SKM-1 (cell line): Measurements from ENCODE around the gene ERN2.
"Not testable (repeated sequence)": the region's sequence is repeated elsewhere in the genome, so short reads cannot be mapped to it uniquely, and the experiment has no call there.

Source experiments
- DNase-seq: peaks from one replicate; lab custom pipeline; 2025; ENCODE audit not compliant: unreplicated experiment; lab: John Stamatoyannopoulos, UW

The ERN2 gene

DNA sequence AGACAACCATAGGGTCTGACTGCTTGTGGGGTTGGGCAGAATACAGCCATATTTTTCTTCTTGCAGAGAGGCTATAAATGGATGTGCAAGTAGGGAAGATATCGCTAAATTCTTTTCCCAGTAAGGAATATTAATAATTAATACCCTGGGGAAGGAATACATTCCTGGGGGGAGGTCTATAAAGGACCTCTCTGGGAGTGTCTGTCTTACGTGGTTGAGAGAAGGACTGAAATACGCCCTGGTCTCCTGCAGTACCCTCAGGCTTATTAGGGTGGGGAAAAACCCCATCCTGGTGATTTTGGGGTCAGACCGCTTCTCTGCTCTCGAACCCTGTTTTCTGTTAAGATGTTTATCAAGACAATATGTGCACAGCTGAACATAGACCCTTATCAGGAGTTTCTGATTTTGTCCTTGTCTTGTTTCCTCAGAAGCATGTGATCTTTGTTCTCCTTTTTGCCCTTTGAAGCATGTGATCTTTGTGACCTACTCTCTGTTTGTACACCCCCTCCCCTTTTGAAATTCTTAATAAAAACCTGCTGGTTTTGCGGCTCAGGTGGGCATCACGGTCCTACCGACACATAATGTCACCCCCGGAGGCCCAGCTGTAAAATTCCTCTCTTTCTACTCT lies 9.7 kb upstream of the ERN2 start:
- not testable (repeated sequence) for DNase-seq

DNA sequence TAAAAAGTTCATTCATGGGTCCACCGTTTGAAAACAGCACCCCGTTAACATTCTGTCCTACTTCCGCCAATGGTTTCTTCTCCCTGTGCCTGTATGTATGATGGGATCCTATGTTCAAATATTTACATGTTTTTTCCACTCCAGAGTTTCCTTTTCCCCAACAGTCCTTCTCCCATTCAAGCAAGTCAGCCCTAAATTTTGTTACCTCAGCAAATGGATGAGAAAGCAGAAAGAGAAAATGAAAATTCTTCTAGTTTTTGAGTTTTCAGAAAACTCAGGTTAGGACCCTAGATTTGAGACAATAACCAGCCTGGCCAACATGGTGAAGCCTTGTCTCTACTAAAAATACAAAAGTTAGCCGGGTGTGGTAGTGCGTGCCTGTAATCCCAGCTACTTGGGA lies 3.5 kb upstream of the ERN2 start:
- no peak for DNase-seq

DNA sequence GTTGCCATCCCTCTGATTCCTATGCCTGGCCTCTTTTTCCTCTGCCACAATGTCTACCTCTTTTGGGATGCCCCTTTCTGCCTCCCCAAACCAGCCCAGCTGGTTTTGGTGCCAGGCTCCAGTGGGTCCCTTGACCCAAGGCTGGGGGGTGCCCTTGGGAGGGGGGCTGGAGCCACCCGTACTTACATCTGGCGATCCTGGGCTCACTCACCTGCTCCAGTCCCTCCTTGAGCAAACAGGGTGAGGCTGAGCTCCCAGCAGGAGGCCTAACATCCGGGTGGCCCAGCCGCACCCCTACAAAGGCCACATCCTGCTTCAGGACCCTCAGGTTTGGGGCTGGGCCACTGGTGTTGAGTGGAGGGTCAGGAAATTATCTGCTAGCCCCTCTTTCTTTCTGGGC lies 1.2 kb downstream of the ERN2 start:
- no peak for DNase-seq

DNA sequence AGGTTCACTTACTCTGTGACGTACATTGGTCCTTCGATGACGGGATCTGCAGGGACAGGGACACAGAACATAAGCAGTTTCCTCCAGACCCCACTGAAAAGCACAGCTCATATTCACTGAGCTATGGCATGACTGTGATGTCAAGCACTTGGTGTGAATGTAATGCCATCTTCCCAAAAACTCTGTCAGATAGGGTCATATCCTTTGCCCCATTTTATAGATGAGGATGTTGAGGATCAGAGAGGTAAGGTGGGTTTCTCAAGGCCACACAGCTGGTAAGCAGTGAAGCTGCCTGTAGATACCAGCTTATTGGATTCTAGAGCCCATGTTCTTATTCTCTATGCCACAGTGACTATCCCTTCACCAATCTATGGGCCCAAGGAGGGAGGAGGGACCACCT lies 2.5 kb downstream of the ERN2 start:
- DNase-seq = no peak

DNA sequence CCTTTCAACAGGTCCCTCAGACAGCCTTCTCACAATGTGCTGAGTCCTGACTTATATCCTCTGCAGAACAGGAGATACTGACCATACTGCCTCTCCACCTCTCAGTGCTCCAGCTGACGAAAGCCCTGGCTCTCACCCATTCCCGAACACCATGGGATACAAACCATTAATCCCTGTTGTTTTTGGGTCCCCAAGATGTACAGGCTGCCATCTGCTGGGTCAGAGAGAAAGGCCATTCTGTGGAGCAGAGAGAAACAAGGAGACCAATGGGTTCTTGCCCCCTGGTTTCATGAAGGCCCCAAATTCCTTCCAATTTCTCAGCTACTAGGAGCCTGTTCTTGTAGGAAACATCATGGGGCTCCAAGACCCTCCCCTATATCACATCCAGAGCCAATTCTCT lies 3.0 kb downstream of the ERN2 start:
- DNase-seq = no peak

DNA sequence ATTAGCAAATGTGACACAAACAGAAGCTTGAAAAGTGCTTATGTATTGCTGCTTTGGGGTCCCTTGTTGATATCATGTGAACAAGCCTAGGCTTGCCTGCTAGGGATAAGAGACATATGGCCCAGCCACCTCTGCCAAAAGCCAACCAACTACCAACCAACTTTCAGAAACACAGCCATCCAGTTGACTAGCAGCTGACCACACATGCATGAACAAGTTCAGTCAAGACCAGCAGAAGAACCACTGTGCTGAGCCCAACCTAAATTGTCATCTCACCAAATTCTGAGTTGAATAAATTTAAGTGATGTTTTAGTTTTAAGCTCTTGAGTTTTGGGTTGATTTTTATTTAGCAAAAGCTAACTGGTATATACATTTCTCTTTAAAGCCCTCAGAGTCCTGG lies 3.5 kb downstream of the ERN2 start:
- DNase-seq = no peak

DNA sequence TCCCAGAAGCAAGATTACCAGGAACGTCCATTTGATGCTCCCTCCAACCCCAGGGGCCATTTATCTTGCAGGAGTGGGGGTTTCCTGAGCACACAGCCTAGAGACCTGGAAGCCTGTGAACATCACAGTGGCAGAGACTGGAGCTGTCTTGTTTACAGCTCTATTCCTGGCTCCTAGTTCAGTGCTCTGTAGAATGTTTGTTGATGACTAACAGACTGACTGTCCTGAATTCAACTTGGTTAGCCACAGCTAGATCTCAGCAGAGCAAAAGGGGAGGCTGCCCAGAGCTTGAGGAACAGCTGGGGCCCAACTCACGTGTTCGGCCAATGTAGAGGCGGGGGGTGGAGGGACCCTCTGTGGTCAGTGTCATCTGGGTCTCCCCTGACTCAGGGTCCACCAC lies 6.6 kb downstream of the ERN2 start:
- DNase-seq = no peak

DNA sequence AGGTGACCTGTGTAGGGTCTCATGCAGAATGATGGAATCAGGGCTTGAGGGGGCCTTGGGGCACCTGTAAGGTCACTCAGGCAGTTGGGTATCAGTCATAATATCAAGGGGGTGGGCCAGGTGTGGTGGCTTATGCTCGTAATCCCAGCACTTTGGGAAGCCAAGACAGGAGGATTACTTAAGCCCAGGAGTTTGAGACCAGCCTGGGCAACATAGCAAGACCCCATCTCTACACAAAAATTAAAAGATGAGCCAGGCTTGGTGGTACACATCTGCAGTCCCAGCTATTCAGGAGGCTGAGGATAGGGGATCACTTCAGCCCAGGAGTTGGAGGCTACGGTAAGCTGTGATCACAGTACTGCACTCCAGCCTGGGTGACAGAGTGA lies 7.5 kb downstream of the ERN2 start:
- DNase-seq = no peak

DNA sequence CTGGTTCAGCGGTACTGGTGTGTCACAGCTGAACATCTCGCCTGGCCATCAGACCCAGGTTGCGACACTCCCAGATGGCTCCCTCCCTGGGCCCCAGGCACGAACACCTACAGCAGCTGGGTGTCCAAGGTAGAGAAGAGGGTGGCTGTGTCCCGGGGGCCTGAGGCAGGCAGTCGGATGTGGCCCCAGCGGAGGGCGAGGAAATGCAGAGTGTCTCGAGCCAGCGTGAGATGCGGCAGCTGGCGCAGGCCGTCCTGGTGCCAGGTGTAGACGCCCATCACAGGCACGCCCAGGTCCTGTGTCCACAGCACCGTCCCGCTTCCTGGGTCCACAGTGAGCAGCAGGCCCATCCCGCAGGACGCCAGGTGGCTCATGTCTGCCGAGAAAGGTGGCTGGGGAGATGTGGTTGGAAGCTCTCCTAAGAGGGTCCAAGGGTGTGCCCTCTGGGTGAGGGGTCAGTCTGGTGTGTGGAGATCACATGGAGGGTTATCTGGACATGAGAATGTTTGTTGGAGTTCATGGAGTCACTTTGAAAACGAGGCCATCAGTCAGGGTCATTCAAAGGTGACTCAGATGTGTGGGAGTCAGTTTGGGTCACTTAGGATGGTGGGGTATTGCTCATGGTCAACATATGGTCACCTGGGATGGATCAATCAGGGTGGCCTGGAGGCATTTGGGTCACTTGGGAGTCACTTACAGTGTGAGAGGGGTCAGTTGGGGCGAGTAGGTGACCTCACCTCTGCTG lies 8.1 kb downstream of the ERN2 start:
- no peak for DNase-seq

DNA sequence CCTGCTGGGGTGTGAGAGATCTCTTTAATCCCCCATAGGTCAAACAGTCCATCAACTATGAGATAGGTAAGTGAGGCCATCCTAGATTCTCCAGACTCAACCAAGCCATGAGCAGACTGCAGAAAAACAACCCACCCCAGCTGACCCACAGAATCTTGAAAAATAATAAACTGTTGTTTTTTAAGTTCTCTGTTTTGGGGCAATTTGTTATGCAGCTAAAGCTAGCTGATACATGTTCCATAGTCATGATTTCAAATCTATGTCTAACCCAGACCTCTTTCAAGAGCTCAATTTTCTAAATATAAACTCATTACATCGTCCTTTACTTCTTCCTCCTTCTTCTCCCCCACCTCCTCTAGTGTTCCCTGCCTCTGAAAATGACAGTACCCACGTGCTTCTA lies 10.1 kb downstream of the ERN2 start:
- DNase-seq = no peak

DNA sequence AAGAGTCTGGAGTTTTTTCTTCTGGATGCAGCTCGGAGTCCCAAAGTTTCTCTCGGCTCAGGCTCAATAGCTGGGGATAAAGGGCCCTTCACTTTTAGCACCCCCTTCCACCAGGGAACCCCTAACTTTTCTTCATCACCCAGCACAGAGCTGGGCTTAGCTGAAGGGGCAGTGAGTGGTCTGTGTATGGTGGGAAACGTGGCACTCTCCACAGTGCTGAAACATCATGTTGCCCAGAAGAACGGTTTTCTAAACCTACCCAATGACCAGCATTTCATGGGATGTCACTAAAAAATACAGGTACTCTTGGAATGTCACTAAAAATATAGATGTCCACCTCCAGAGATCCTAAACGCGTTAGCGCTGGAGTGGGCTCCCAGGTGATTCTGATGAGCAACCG lies 12.0 kb downstream of the ERN2 start:
- no peak for DNase-seq

DNA sequence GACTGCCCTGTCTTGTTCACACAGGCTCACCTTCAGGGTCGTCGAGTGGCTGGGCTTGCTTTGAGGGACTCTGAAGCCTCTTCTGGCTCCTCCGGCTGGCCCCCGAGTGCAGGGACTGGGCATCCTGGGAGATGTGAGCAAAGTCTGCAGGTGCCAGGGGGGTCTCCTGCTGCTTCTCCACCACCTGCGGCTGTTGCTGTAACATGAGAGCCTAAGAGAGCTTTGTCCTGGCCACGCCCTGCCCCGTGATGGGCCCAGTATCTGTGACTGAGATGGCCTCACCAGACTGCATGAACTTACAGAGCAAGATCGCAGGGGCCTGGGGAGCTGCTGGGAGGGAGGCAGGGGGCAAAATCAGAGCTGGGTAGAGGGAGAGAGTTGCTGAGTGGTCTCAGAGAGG lies 12.5 kb downstream of the ERN2 start:
- no peak for DNase-seq

DNA sequence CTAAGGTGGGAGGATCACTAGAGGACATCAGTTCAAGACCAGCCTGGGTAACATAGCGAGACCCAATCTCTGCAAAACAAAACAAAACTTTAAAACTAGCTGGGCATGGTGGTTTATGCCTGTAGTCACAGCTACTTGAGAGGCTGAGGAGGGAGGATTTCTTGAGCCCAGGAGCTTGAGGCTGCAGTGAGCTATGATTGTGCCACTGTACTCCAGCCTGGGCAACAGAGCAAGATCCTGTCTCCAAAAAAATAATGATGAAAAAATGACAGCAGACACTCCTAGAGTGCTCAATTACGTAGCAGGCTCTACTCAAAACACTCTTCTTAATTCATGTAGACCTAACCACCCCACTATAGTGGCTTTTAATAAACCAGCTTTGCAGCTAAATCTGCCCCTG lies 12.9 kb downstream of the ERN2 start:
- no peak for DNase-seq

DNA sequence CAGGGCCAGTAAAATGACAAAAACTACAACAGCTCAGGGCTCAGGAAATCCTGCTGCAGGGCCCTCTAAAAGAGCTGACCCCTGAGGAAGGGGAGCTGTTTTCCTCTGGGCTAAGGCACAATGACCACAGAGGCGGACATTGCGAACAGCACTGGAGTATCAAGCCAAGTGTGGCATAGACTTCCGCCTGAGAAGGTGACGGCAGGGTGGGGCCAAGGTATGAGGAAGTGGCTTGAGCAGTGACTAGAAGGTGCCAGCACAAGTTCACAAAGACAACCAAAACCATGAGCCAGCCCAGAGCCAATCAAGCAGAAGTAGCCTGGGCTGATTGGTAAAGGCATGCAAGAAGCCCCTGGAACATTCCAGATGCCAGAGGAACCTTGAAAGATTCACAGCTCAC lies 13.9 kb downstream of the ERN2 start:
- DNase-seq = no peak

DNA sequence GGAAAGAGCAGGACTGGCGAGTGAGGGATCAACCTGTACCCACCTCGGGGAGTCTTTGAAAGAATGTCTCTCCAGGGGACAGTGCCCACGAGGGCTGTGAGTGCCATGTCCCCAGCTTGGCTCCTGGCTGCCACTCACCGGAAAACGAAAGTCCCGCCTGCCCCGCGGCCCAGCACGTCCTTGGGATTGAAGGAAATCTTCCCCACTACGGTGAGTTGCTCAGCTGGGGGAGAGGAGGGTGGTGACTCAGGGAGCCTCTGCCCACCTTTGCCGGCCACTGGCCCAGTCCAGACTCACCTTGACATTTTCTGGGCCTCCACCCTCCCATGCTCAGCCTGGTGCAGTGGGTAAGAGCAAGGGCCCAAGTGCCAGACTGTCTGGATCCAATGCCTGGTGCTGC lies 17.3 kb downstream of the ERN2 start:
- no peak for DNase-seq

DNA sequence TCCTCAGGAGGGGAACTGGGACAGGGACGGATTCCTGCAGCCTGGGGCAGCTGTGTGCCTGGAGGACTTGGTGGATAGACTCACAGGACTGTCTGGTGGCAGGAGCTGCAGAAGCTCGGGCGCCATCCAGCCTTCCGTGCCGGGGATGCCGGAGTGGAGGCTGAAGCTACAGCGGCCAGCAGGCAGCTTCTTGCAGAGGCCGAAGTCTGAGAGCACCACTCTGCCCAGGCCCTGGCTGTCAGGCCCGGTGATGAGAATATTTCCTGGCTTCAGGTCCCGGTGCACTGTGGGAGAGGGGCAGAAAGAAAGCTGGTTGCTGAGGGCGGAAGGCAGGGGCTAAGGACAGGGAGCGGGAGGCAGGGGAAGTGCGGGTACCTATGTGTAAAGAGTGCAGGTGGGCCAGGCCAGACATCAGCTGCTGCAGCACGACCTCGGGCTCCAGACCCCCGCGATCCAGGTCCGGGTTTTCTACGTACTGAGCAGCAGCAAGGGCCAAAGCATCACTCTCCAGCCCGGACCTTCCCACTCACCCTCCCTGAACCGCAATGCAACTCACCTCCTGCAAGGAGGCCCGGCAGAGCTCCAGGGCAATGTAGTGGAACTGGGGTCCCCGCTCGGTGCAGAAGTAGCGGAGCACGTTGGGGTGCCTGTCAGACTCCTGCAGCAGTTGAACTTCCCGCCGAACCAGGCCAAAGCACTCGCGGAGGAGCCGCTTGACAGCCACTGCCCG lies 18.2 kb downstream of the ERN2 start:
- no peak for DNase-seq

DNA sequence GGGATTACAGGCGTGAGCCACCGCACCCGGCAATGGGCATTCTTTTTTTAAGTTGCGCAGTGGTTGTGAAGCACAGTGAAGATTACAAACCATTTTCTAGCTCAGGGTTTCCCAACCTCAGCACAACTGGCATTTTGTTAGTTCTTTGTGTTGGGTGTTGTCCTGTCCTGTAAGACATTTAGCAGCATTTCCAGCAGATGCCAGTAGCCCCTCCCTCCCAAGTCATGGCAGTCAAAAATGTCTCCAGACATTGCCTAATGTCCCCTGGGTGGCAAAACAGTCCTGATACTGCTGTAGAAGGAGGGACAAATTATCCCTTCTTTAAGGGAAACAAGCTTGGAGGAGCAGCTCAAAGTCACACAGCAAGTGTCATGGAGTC lies 18.8 kb downstream of the ERN2 start:
- DNase-seq = no peak

DNA sequence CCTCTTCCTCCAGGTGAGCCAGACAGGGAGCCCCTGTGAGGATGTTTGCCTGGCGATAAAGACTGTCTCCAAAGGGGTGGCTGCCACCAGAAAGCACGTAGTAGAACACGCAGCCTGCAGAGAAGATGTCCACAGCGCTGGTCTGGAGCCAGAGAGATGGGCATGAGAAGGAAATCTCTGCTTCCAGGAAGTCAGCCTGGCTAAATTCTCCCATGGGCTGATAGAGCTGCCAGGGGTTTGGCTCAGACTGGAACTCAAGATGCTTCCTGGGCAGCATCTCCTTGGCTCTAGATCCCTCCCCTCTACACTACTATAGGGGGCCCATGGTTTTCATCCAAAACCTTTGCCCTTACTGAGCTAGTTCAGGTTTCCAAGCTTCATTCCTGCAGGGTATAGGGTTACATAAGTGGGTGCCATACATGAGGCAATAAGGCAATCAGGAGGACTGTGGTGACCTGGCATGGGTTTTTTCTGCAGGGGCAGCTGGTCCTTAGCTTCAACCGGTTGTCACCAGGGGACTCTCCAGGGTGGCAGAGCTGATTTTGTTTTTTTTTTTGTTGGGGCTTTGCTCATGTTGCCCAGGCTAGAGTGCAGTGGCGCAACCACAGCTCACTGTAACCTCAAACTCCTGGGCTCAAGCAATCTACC lies 20.7 kb downstream of the ERN2 start:
- no peak for DNase-seq

DNA sequence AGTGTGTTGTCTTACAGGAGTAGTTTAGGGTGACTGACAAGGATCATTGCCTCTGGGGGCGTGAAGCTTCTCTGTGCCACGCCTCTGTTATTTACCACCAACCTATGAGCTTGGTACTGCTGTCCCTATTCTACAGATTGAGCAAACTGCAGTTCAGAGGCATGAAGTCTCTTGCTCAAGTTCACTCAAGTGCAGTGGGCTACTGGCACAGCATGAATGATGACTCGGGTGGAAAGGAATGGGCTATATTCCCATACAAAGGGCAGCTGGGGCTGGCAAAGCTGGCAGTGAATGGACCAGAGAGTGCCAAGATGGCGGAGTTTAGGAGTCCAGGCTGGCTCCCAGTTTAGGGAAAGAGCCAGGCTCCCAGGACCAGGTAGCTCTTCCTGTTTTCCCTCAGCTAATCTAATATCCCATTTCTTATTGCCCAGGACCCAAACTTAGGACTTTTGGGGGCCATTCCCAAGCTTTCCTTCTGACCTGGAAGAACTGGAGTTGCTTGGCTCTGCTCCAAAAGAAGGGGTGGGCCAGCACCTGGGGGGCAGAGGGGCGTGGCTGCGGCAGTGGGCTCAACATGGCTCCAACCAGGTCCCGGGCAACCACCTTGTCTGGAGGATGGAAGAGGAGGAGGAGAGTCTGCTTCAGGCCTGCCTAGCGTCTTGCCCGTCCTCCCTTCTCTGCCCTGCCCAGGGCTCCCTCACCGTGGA lies 21.4 kb downstream of the ERN2 start:
- DNase-seq = no peak

DNA sequence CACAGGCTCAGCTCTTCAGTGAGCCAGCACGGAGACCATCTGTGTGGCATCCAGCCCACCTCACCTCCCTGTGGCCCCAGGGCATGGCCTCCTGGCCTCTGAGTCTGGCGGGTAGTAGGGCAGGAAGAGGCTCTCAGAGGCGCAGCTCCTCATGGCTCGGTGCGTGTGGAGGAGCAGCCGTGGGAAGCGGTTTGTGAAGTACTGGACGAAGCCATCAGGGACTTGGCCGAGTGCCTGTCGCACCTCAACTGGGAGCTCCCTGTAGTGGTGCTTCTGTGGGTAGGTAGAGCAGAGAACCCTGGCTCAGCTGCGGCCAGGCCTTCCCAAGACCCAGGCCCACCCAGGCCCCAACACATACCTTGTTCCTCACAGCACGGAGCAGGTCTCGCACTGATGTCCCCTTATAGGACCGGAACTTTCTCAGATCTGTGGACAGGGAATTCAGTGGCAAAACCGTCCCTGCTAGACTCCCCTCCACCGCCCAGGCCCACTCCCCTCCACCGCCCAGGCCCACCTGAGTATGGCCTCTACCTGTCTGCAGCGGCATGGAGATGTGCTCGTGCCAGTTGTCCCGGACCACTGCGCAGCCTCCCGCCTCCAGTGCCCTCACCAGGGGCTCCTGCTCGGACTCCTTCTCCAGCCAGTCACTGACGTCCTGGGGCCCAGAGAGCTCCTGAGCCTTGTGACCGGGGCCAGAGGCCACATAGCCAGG lies 22.1 kb downstream of the ERN2 start:
- no peak for DNase-seq
